G401 (cell line): ENCODE results near the gene ASCL2. TPM values are rescaled to one million over a fixed set of nuclear protein-coding genes. Genes with fewer than 3 reads are reported as not detected.

Source experiments
- DNase-seq: peaks from one replicate; pipeline ENCODE4 v3.0.0-alpha.2; 2015; ENCODE audit warnings: low spot score
- in situ Hi-C: cut with HindIII; loops from 2 replicates; pipeline ENCODE4 v1.10.0; 2016; ENCODE audit warnings: low sequenced_read_pairs, mixed read lengths
- total RNA-seq: library from RNA; depleted of rRNA; stranded (reverse); fragments of >200 nt; shearing (Covaris generic); gene quantifications from 2 replicates; pipeline ENCODE4 v1.2.3, GENCODE V29; 2014; rRNA removed

The ASCL2 gene
- total RNA-seq, 1 experiment from 2014 or later, result not detected

DNA sequence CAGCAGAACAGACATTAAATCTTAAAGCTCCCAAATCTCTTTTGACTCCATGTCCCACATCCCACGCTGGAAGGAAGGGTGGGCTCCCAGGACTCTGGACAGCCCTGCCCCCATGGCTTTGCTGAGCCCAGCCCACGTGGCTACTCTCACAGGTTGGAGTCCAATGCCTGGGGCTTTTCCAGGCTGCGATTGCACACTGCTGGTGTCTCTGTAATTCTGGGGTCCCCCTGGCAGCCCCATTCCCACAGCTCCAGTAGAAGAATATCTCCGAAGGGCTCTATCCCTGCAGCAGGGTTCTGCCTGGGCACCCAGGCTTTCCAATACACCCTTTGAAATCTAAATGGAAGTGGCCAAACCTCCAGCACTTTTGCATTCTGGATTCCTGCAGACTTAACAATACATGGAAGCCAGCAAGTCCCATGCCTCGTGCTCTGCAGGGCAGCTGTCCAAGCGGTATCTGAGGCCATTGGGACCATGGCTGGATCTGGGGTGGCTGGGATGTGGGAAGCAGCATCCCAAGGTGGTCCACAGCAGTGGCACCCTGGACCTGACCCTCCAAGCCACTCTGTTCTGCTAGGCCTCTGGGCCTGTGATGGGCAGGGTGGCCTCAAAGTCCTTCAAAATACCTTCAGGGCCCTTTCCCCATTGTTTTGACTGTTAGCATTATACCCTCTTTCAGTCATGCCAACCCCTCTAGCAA is 50.9 kb downstream of the ASCL2 start:
- in situ Hi-C loops, result no loop called here
- DNase-seq, result no peak

Other genes starting within 250 kb of the ASCL2 start
- 0.06 TPM in 1 of 2 replicates, not detected in the other for gene IGF2, start 131.2 kb downstream of the ASCL2 start, total RNA-seq
- not detected in 2 replicates for gene INS, start 109.4 kb downstream of the ASCL2 start, total RNA-seq
- gene TH, start 98.8 kb downstream of the ASCL2 start, total RNA-seq, result 0.49 TPM in 1 of 2 replicates, not detected in the other
- gene C11orf21, start 31.3 kb upstream of the ASCL2 start, total RNA-seq, result not detected in 2 replicates
- not detected in 2 replicates for gene TSPAN32, start 31.4 kb upstream of the ASCL2 start, total RNA-seq
- gene CD81, start 106.7 kb upstream of the ASCL2 start, total RNA-seq, result 61.8 and 105 TPM in 2 replicates
- gene TSSC4, start 130.2 kb upstream of the ASCL2 start, total RNA-seq, result 44.6 and 46.1 TPM in 2 replicates
- not detected in 2 replicates for gene TRPM5, start 173.9 kb upstream of the ASCL2 start, total RNA-seq
- gene KCNQ1, start 174.4 kb upstream of the ASCL2 start, total RNA-seq, result 0.85 TPM in 1 of 2 replicates, not detected in the other